Measurements from ENCODE around the gene CGB3.

- TF ChIP-seq CTCF (conservative IDR thresholded peaks at IDR 0.05) (no peak), ZFX (IDR thresholded peaks at IDR 0.05) (no peak)
Measured at GRCh38 chr19:49020931-49021895, 2.9 kb downstream of the CGB3 start.
